ENCODE data around the gene BCL7C. TPM values are rescaled to one million over a fixed set of nuclear protein-coding genes. Genes with fewer than 3 reads are reported as not detected.

The BCL7C gene
- total and polyA plus RNA-seq, 12 donors, result 7.7 to 88.3 (median 33.9) TPM

DNA sequence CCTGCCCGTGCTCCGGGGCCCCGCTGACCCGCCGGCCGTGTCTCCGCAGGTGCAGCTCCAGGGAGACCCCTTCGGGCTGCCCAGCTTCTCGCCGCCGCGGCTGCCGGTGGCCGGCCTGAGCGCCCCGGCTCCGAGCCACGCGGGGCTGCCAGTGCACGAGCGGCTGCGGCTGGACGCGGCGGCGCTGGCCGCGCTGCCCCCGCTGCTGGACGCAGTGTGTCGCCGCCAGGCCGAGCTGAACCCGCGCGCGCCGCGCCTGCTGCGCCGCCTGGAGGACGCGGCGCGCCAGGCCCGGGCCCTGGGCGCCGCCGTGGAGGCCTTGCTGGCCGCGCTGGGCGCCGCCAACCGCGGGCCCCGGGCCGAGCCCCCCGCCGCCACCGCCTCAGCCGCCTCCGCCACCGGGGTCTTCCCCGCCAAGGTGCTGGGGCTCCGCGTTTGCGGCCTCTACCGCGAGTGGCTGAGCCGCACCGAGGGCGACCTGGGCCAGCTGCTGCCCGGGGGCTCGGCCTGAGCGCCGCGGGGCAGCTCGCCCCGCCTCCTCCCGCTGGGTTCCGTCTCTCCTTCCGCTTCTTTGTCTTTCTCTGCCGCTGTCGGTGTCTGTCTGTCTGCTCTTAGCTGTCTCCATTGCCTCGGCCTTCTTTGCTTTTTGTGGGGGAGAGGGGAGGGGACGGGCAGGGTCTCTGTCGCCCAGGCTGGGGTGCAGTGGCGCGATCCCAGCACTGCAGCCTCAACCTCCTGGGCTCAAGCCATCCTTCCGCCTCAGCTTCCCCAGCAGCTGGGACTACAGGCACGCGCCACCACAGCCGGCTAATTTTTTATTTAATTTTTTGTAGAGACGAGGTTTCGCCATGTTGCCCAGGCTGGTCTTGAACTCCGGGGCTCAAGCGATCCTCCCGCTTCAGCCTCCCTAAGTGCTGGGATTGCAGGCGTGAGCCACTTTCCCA, 8.4 kb upstream of the BCL7C start:
- no peaks in the 10 kb centered on the region for H3K27me3 ChIP-seq
- no peaks in the 10 kb centered on the region for H3K36me3 ChIP-seq (replicated peaks in 1 of 2)
- DNase-seq, result peak; percentile 63 to 78 (median 69)
- 8 to 60% (median 21%) methylated on average over 15 to 97 of the region's 99 CpGs for WGBS, 4 donors
- no peaks in the 10 kb centered on the region for H3K9me3 ChIP-seq (replicated peaks in 1 of 3)
- TF ChIP-seq POLR2A (IDR thresholded peaks at IDR 0.05), result peak; percentile 29 to 45
- TF ChIP-seq, protein P1, sequence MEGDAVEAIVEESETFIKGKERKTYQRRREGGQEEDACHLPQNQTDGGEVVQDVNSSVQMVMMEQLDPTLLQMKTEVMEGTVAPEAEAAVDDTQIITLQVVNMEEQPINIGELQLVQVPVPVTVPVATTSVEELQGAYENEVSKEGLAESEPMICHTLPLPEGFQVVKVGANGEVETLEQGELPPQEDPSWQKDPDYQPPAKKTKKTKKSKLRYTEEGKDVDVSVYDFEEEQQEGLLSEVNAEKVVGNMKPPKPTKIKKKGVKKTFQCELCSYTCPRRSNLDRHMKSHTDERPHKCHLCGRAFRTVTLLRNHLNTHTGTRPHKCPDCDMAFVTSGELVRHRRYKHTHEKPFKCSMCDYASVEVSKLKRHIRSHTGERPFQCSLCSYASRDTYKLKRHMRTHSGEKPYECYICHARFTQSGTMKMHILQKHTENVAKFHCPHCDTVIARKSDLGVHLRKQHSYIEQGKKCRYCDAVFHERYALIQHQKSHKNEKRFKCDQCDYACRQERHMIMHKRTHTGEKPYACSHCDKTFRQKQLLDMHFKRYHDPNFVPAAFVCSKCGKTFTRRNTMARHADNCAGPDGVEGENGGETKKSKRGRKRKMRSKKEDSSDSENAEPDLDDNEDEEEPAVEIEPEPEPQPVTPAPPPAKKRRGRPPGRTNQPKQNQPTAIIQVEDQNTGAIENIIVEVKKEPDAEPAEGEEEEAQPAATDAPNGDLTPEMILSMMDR (IDR thresholded peaks at IDR 0.05), result peak in 5 of 6 experiments; percentile 24 to 82 (median 39)
- intact Hi-C loops (cut with DNase I), result no loop called here
- H3K4me1 ChIP-seq (replicated peaks in 1 of 2), result peaks cover 6 to 9% of the 10 kb centered on the region in 2 donors
- peak overlapping the region in 2 of 4 donors; percentile 40 to 62 for H3K4me3 ChIP-seq
- peak overlapping the region; percentile 51 to 96 (median 84) for H3K27ac ChIP-seq

DNA sequence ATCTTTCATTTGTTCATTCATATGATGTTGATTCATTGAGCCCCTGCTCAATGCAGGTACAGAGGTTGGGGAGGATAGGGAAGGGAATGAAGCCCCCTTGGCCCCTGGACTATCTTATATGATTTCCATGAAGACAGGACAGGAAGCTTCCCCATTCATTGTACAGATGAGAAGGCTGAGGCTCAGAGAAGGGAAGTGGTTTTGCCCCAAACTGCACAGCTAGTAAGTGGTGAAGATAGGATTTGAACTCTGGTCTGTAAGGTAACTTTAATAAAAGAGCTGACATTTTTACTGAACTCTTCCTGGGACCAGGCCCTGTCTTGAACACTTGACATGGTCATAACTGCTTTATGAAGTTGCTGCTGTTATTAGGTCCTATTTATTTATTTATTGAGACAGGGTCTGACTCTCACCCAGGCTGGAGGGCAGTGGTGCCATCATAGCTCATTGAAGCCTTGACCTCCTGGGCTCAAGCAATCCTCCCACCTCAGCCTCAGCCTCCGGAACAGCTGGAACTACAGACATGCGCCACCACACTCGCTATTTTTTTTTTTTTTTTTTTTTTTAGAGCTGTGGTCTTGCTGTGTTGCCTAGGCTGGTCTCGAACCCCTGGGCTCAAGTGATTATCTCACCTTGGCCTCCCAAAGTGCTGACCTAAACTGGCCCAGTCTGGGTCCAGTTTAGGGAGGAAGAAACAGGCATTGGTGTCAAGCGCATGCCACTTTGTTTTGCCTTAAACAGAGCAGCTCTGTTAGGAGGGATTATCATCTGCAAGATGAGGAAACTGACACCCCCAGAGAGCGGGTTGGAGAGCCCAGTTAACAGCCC, 7.5 kb upstream of the BCL7C start:
- H3K9me3 ChIP-seq (replicated peaks in 1 of 3), result no peaks in the 10 kb centered on the region
- 24 to 48% (median 34%) methylated on average over 4 to 6 of the region's 6 CpGs for WGBS, 4 donors
- intact Hi-C loops (cut with DNase I), result no loop called here
- H3K27me3 ChIP-seq, result no peaks in the 10 kb centered on the region
- peak overlapping the region in 4 of 5 donors; percentile 70 to 96 (median 86) for H3K27ac ChIP-seq
- H3K36me3 ChIP-seq (replicated peaks in 1 of 2), result no peaks in the 10 kb centered on the region
- peaks cover 6 to 11% of the 10 kb centered on the region in 2 donors for H3K4me1 ChIP-seq (replicated peaks in 1 of 2)
- DNase-seq, result peak in 1 of 7 donors; percentile 12
- H3K4me3 ChIP-seq, result peak overlapping the region in 2 of 4 donors; percentile 28 to 62
- TF ChIP-seq, protein P1 (IDR thresholded peaks at IDR 0.05), result no peak
- TF ChIP-seq POLR2A (IDR thresholded peaks at IDR 0.05), result no peak

DNA sequence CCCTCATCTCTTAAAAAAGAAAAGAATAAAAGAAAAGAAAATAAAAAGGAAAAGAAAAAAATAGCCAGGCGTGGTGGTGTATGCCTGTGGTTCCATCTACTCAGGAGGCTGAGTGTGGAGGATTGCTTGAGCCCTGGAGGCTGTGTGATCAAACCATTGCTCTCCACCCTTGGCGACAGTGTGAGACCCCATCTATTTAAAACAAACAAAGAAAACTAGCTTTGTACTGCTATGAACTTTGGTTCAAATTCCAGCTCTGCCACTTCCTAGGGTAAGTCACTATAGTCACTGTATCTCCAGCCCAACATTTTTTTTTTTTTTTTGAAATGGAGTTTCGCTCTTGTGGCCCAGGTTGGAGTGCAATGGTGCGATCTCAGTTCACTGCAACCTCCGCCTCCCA, 6.7 kb upstream of the BCL7C start:
- intact Hi-C loops (cut with DNase I), result no loop called here
- Histone ChIP-seq H3K9me3 (replicated peaks in 1 of 3) (no peaks in the 10 kb centered on the region), H3K36me3 (replicated peaks in 1 of 2) (no peaks in the 10 kb centered on the region), H3K27ac (no peak overlapping the region), H3K4me1 (replicated peaks in 1 of 2) (peaks cover 6 to 18% of the 10 kb centered on the region in 2 donors), H3K27me3 (no peaks in the 10 kb centered on the region), H3K4me3 (no peak overlapping the region)
- no peak for TF ChIP-seq POLR2A (IDR thresholded peaks at IDR 0.05)
- TF ChIP-seq, protein P1 (IDR thresholded peaks at IDR 0.05), result no peak
- DNase-seq, result no peak
- 95 to 99% (median 97%) methylated on average over 5 of the region's 5 CpGs for WGBS, 4 donors

DNA sequence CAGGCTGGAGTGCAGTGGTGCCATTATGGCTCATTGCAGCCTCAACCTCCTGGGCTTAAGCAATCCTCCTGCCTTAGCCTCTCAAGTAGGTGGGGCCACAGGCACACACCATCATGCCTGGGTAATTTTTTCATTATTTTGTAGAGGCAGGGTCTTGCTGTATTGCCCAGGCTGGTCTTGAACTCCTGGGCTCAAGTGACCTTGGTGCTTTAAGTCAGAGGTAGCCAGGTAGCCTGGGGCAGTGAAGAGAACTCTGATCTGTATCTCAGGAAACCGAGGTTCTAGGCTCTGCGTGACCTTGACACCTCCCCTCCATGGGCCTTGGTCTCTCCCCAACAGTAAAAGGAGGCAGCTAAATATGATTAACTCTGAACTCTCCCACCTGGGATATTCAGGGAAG, 5.9 kb upstream of the BCL7C start:
- no peak for DNase-seq
- Histone ChIP-seq H3K27me3 (no peaks in the 10 kb centered on the region), H3K36me3 (replicated peaks in 1 of 2) (no peaks in the 10 kb centered on the region), H3K4me3 (no peak overlapping the region), H3K9me3 (replicated peaks in 1 of 3) (no peaks in the 10 kb centered on the region), H3K4me1 (replicated peaks in 1 of 2) (peaks cover 6 to 26% of the 10 kb centered on the region in 2 donors), H3K27ac (no peak overlapping the region)
- 33 to 73% (median 60%) methylated on average over 1 to 2 of the region's 2 CpGs for WGBS, 4 donors
- intact Hi-C loops (cut with DNase I), result no loop called here
- TF ChIP-seq, protein P1 (IDR thresholded peaks at IDR 0.05), result no peak
- TF ChIP-seq POLR2A (IDR thresholded peaks at IDR 0.05), result no peak

All from adrenal gland (tissue), 12 donors.